H1 (cell line): ENCODE measurements around the gene EPHA7. TPM values are rescaled to one million over a fixed set of nuclear protein-coding genes. Genes with fewer than 3 reads are reported as not detected.

Experiments
- CTCF ChIA-PET: fragments of 300-600 bp; sonication (Branson Sonifier 250); formaldehyde crosslinking; loops from one replicate; lab custom pipeline; 2021; ENCODE audit not compliant: partially characterized antibody; lab: Charles Lee
- POLR2A ChIA-PET: fragments of 300-600 bp; sonication (Branson Sonifier 250); formaldehyde crosslinking; loops from one replicate; lab custom pipeline; 2021; ENCODE audit warnings: inconsistent platforms; ENCODE audit not compliant: partially characterized antibody; lab: Charles Lee
- DNase-seq, 2 experiments: peaks; one replicate each; pipeline versions ENCODE4 v3.0.0 to v3.0.0-alpha.2; 2010 to 2022; ENCODE audit warnings: low spot score in 2 of 2, low read depth in 1 of 2, mixed read lengths in 1 of 2
- FAIRE-seq: peaks from 2 replicates; lab custom pipeline; 2011; peaks lifted over from hg19 to GRCh38; lab: Jason Lieb, UNC
- H2AFZ ChIP-seq: 2 replicates; pipeline ENCODE4 v1.8.1; 2012; ENCODE audit warnings: low read length, inconsistent platforms
- H2AK5ac ChIP-seq: 2 replicates; pipeline ENCODE4 v1.6.1; 2013; ENCODE audit warnings: low read depth, low read length
- H2BK120ac ChIP-seq: replicated peaks from 2 replicates; pipeline ENCODE3; 2013; ENCODE audit warnings: low read depth, low read length, inconsistent platforms
- H2BK12ac ChIP-seq: 2 replicates; pipeline ENCODE4 v1.6.1; 2013; ENCODE audit warnings: low read depth, low read length
- H2BK15ac ChIP-seq: 2 replicates; pipeline ENCODE4 v1.6.1; 2013; ENCODE audit warnings: low read length
- H2BK20ac ChIP-seq: 2 replicates; pipeline ENCODE4 v1.6.1; 2013; ENCODE audit warnings: low read length
- H2BK5ac ChIP-seq: 2 replicates; pipeline ENCODE4 v1.6.1; 2013; ENCODE audit warnings: low read depth, low read length
- H3K14ac ChIP-seq: 2 replicates; pipeline ENCODE4 v1.6.1; 2013; ENCODE audit warnings: inconsistent platforms; ENCODE audit not compliant: insufficient read length
- H3K18ac ChIP-seq: 2 replicates; pipeline ENCODE4 v1.6.1; 2013; ENCODE audit warnings: low read length; ENCODE audit errors: extremely low read depth
- H3K23ac ChIP-seq: 2 replicates; pipeline ENCODE4 v1.6.1; 2013; ENCODE audit warnings: inconsistent platforms; ENCODE audit not compliant: insufficient read length
- H3K23me2 ChIP-seq: 2 replicates; pipeline ENCODE4 v1.6.1; 2013; ENCODE audit warnings: low read depth, low read length
- H3K27ac ChIP-seq: 2 replicates; pipeline ENCODE4 v1.6.1; 2011; ENCODE audit warnings: low read depth, low read length, inconsistent platforms
- H3K27me3 ChIP-seq, 4 experiments: replicated peaks in 1 of 4; 1 replicate in 1 of 4; 2 replicates in 3 of 4; pipeline versions ENCODE4 v1.6.1 to v1.8.1; 2011 to 2013; ENCODE audit warnings: low read length in 3 of 4, mild to moderate bottlenecking in 3 of 4, inconsistent platforms in 2 of 4, mixed read lengths in 2 of 4, moderate library complexity in 1 of 4; ENCODE audit not compliant: control insufficient read depth in 3 of 4, insufficient read depth in 3 of 4; ENCODE audit errors: extremely low read depth in 1 of 4
- H3K36me3 ChIP-seq, 4 experiments: 2 replicates each; pipeline versions ENCODE4 v1.6.1 to v1.8.1; 2011 to 2013; ENCODE audit warnings: mild to moderate bottlenecking in 4 of 4, low read length in 3 of 4, moderate library complexity in 2 of 4, control low read depth in 1 of 4, inconsistent platforms in 1 of 4; ENCODE audit not compliant: insufficient read depth in 4 of 4, control insufficient read depth in 2 of 4
- H3K4ac ChIP-seq: replicated peaks from 2 replicates; pipeline ENCODE3; 2013; ENCODE audit warnings: low read length, low read depth, mixed read lengths, inconsistent platforms; ENCODE audit not compliant: insufficient read length
- H3K4me1 ChIP-seq, 4 experiments: replicated peaks in 1 of 4; 1 replicate in 1 of 4; 2 replicates in 3 of 4; pipeline versions ENCODE4 v1.6.1 to v1.8.1; 2011 to 2013; ENCODE audit warnings: low read length in 3 of 4, inconsistent platforms in 2 of 4, mixed read lengths in 1 of 4; ENCODE audit not compliant: insufficient read depth in 4 of 4, control insufficient read depth in 3 of 4
- H3K4me2 ChIP-seq, 2 experiments: 2 replicates each; pipeline versions ENCODE4 v1.6.1 to v1.8.1; 2011 to 2013; ENCODE audit warnings: low read depth in 2 of 2, low read length in 2 of 2, control low read depth in 1 of 2, inconsistent platforms in 1 of 2, mild to moderate bottlenecking in 1 of 2; ENCODE audit not compliant: insufficient read depth in 1 of 2
- H3K4me3 ChIP-seq, 4 experiments: fragments of 200-600, 300-600 bp in 1 of 4; sonication (generic), shearing (Covaris generic), sonication (Bioruptor Twin) in 1 of 4; 2 replicates each; pipeline versions ENCODE4 v1.5.1 to v1.8.1; 2011 to 2016; ENCODE audit warnings: low read length in 4 of 4, low read depth in 3 of 4, control low read depth in 2 of 4, inconsistent platforms in 2 of 4, mild to moderate bottlenecking in 2 of 4, mixed read lengths in 1 of 4, moderate library complexity in 1 of 4; ENCODE audit not compliant: insufficient read depth in 2 of 4; ENCODE audit errors: extremely low read depth in 1 of 4
- H3K56ac ChIP-seq: replicated peaks from 2 replicates; pipeline ENCODE3; 2013; ENCODE audit warnings: low read depth, mild to moderate bottlenecking, mixed read lengths, low read length, inconsistent platforms; ENCODE audit not compliant: insufficient read length
- H3K79me1 ChIP-seq: 2 replicates; pipeline ENCODE4 v1.6.1; 2013; ENCODE audit warnings: low read depth, low read length, control low read depth
- H3K79me2 ChIP-seq, 2 experiments: 2 replicates each; pipeline versions ENCODE4 v1.6.1 to v1.8.1; 2012 to 2013; ENCODE audit warnings: low read length in 2 of 2, mild to moderate bottlenecking in 2 of 2, inconsistent platforms in 1 of 2; ENCODE audit not compliant: insufficient read depth in 2 of 2, control insufficient read depth in 1 of 2
- H3K9ac ChIP-seq, 4 experiments: replicated peaks in 1 of 4; 1 replicate in 1 of 4; 2 replicates in 3 of 4; pipeline versions ENCODE4 v1.6.1 to v1.8.1; 2011 to 2013; ENCODE audit warnings: low read depth in 3 of 4, low read length in 3 of 4, control low read depth in 2 of 4, mild to moderate bottlenecking in 2 of 4, moderate library complexity in 2 of 4, inconsistent platforms in 1 of 4; ENCODE audit errors: extremely low read depth in 1 of 4
- H3K9me3 ChIP-seq, 2 experiments: 2 replicates each; pipeline versions ENCODE4 v1.6.1 to v1.8.1; 2012 to 2013; ENCODE audit warnings: mild to moderate bottlenecking in 2 of 2, moderate library complexity in 2 of 2, control low read depth in 1 of 2, inconsistent platforms in 1 of 2, low read depth in 1 of 2, low read length in 1 of 2, mixed read lengths in 1 of 2; ENCODE audit not compliant: insufficient read depth in 2 of 2
- H4K20me1 ChIP-seq, 2 experiments: replicated peaks in 1 of 2; 2 replicates each; pipeline versions ENCODE3 to v1.8.1; 2011 to 2013; ENCODE audit warnings: inconsistent platforms in 2 of 2, low read length in 2 of 2, mild to moderate bottlenecking in 1 of 2; ENCODE audit not compliant: insufficient read depth in 2 of 2, control insufficient read depth in 1 of 2
- H4K5ac ChIP-seq: 2 replicates; pipeline ENCODE4 v1.6.1; 2013; ENCODE audit warnings: low read length, low read depth, mixed read lengths, inconsistent platforms; ENCODE audit not compliant: insufficient read length
- H4K8ac ChIP-seq: 2 replicates; pipeline ENCODE4 v1.8.0; 2013; ENCODE audit warnings: mild to moderate bottlenecking, moderate library complexity, low read length, inconsistent platforms; ENCODE audit not compliant: insufficient read depth; ENCODE audit errors: extremely low read depth
- H4K91ac ChIP-seq: replicated peaks from 2 replicates; pipeline ENCODE3; 2013; ENCODE audit warnings: low read length, mixed read lengths, inconsistent platforms; ENCODE audit not compliant: insufficient read length
- CEBPB ChIP-seq: IDR thresholded peaks from 2 replicates; pipeline ENCODE4 v1.6.1; 2012; ENCODE audit warnings: low read depth, low read length
- CHD1 ChIP-seq: IDR thresholded peaks from 2 replicates; pipeline ENCODE4 v1.6.1; 2012; ENCODE audit warnings: low read depth, low read length, improper control_type of control experiment
- PHF8 ChIP-seq: fragments of 200-600 bp; sonication (generic); conservative IDR thresholded peaks from 2 replicates; pipeline ENCODE4 v1.7.1; 2012; ENCODE audit warnings: low read depth, mild to moderate bottlenecking, inconsistent platforms, low read length, moderate library complexity
- RNF2 ChIP-seq: fragments of 200-900, 300-1000 bp; sonication (generic); IDR thresholded peaks from 2 replicates; pipeline ENCODE4 v1.7.1; 2016; ENCODE audit warnings: borderline replicate concordance, low read depth, mild to moderate bottlenecking, antibody characterized with exemption, low read length; ENCODE audit not compliant: poor library complexity, severe bottlenecking; ENCODE audit errors: missing control alignments
- RXRA ChIP-seq: IDR thresholded peaks from 2 replicates; pipeline ENCODE4 v1.6.1; 2011; ENCODE audit warnings: low read depth, mild to moderate bottlenecking, low read length, moderate library complexity; ENCODE audit not compliant: insufficient read depth
- SAP30 ChIP-seq: fragments of 300-600 bp; sonication (generic); IDR thresholded peaks from 2 replicates; pipeline ENCODE4 v1.7.1; 2012; ENCODE audit warnings: low read length, moderate library complexity, mild to moderate bottlenecking, inconsistent platforms; ENCODE audit not compliant: insufficient read depth, insufficient replicate concordance
- SIX5 ChIP-seq: IDR thresholded peaks from 2 replicates; pipeline ENCODE4 v1.6.1; 2011; ENCODE audit warnings: mild to moderate bottlenecking, low read depth, low read length
- polyA plus RNA-seq, 7 experiments: library from polyadenylated mRNA; depleted of rRNA in 3 of 7; stranded (reverse) in 5 of 7; unstranded in 2 of 7; fragments of >200 nt in 5 of 7; fragments of 200-250 nt in 2 of 7; gene quantifications; 1 replicate in 5 of 7; 2 replicates in 1 of 7; 4 replicates in 1 of 7; pipeline versions ENCODE4 v1.2.1 to v1.2.3, GENCODE V29; 2011 to 2013; ENCODE audit warnings: missing spikeins in 2 of 7, mixed read lengths in 2 of 7
- total RNA-seq: library from RNA; stranded (reverse); fragmentation: NEBNext Ultra II Directional; extraction: Animal tissue kit (Norgen Biotek cat#: 25700); gene quantifications from 2 replicates; pipeline ENCODE4 v1.2.1, GENCODE V29; 2021
- TF ChIP-seq, protein P1 (sequence below): IDR thresholded peaks from 2 replicates; pipeline ENCODE4 v1.6.1; 2012; ENCODE audit warnings: inconsistent platforms

EPHA7 gene
- total and polyA plus RNA-seq, 2 of the 8 experiments (the other 6 are each of a cell fraction or from before 2014, with no cell fraction given) = 1.3 to 6.8 TPM

DNA sequence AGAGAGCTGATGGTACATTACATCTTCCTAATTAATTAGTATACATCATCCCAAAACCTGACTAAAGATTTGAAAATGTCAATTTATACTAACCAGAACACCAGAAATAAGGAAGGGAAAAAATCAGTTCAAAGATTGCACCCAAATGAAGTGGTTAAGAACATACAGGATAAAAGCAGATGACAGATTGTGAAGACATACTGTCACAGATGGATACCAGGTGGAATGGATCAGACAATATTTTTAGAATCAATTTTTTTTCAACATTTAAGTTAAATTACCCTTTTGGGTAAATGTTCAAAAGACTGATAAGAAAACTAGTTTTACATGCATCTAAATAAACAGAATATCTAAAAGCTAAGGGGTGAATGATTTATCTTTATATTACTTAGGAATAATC, 47.6 kb downstream of the EPHA7 start:
- DNase-seq = no peak
- H3K27ac ChIP-seq = no peak overlapping the region
- no peak overlapping the region for H3K4ac ChIP-seq
- no peak overlapping the region for H4K8ac ChIP-seq
- H3K79me1 ChIP-seq = no peaks in the 10 kb centered on the region
- H3K18ac ChIP-seq = no peak overlapping the region
- no peaks in the 10 kb centered on the region for H3K4me1 ChIP-seq
- H3K79me2 ChIP-seq = no peaks in the 10 kb centered on the region
- no peaks in the 10 kb centered on the region for H3K36me3 ChIP-seq
- no peak overlapping the region for H2BK15ac ChIP-seq
- FAIRE-seq = no peak
- no peak overlapping the region for H3K23ac ChIP-seq
- H4K20me1 ChIP-seq = no peaks in the 10 kb centered on the region
- ChIA-PET POLR2A (no interaction called here), CTCF (no interaction called here)
- no peak overlapping the region for H3K4me2 ChIP-seq
- no peak overlapping the region for H3K9ac ChIP-seq
- no peaks in the 10 kb centered on the region for H3K9me3 ChIP-seq
- no peak overlapping the region for H2BK5ac ChIP-seq
- no peak overlapping the region for H4K5ac ChIP-seq
- H2AK5ac ChIP-seq = no peak overlapping the region
- H2BK120ac ChIP-seq = no peak overlapping the region
- H2BK12ac ChIP-seq = no peak overlapping the region
- H2BK20ac ChIP-seq = no peak overlapping the region
- no peak overlapping the region for H3K14ac ChIP-seq
- no peak overlapping the region for H4K91ac ChIP-seq
- H3K23me2 ChIP-seq = no peaks in the 10 kb centered on the region
- no peaks in the 10 kb centered on the region for H3K27me3 ChIP-seq
- H3K56ac ChIP-seq = no peak overlapping the region
- H3K4me3 ChIP-seq = no peak overlapping the region
- no peak overlapping the region for H2AFZ ChIP-seq
- TF ChIP-seq RXRA (no peak), RNF2 (no peak), SIX5 (no peak), SAP30 (no peak), CHD1 (no peak), CEBPB (no peak), PHF8 (no peak)
- TF ChIP-seq, protein P1, sequence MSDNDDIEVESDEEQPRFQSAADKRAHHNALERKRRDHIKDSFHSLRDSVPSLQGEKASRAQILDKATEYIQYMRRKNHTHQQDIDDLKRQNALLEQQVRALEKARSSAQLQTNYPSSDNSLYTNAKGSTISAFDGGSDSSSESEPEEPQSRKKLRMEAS = no peak
